GM19043 (cell line): ENCODE data around the gene CLDND1.
A peak's percentile ranks its signal among the peaks of the same experiment; 100 is the strongest.

Experiments
- ATAC-seq: cut with Tn5 transposase; IDR thresholded peaks from one replicate; pipeline ENCODE4 v1.9.1; 2021; ENCODE audit warnings: low read depth; ENCODE audit not compliant: unreplicated experiment

Gene CLDND1

DNA sequence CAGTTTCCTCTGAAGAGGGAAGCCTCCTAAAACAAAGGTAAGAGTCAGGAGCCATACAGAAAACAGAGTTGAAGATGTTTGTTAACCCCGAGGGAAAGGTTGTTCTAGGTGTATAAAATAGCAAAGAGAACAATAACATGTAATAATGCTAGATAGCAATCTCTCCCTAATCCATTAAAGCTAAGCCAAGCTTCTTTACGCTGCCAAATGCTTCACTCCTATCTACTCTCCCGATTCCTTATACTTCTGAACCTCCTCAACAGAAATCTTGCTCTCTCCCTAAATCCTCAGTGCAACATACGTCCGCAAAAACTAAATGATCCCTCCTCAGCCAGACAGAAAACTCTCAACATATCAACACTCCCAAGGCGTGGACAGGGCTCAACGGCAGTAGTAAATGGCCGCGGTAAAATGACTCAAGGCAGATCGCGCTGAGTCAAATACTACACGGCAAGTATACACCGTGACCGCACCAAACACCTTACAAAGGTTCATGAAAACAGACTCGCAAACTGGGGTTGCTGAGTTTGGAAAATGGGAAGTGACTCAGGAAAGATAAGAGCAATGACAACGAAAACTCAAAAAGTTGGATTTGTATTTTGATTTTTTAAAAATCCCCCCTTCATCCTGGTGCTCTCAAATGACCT lies 682 bp downstream of the CLDND1 start:
- ATAC-seq: peak; percentile 33

DNA sequence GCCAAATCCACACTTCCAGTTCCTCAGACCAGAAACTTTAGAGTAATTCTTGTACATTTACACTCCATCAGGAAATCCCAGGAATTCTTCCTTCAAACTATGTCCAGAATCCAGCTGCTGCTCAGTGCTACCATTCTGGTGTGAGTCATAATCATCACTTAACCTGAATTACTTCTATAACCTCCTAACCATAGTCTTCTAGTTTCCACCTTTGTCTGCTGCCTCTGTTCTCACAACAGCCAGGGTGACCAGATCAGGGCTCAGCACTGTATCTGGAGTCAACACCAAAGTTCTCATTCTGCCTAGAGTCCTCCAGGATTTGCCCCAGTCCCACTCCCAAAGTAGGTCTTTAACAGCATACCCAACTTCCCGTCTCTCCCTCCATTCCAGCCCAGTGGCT lies 3.4 kb downstream of the CLDND1 start:
- no peak for ATAC-seq

DNA sequence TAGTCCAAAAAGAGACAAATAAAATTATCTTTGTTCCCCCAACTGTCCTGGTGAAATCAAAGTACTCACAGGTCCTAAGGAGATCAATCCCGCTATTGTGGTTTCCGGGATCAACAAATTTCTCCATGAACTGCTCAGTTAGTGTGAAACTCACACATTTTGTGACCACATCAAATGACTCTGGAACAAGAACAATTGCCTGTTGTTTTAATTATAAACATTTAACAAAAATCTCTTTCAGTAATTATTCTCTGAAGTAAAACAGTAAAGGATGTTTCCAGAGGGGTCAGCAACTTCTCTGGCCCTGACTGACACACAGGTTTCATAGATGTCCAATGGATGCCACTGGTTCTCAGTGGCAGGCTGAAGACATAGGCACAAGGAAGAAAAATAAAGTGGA lies 3.9 kb downstream of the CLDND1 start:
- no peak for ATAC-seq

DNA sequence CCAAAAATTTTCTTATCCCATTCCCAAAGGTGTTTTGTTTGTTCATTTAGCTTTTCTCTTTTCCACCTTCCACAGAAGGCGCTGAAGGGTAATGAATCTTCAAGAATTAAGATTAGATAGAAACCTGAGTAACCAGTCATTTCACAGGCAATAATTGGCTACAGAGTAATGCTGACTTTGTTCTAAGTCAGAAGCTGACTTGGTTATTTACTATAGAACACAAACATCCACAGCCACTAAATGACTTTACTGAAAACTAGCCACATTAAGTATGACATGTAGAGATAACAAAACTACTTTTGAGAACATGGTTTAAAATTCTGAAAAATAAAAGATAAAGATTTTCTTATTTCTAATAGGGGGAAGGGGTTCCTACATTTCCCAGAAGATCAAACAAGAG lies 7.8 kb downstream of the CLDND1 start:
- ATAC-seq: no peak

DNA sequence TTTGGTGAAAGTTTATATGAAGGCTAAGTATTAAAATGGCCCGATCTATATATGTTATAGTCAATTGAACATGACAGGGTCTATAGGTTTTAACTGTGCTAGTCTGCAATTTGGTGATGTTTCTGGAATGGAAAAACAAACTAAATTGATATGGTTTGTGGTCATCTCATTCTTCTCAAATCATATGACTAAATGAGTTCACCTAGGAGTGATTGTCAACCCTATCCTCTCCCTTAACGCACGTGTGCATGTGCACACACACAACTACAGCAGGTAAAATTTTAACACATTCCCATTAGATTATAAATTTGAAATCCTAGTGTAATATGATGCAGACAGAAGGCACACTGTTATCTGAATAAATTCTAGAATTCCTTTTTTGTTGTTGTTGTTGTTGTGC lies 9.0 kb downstream of the CLDND1 start:
- ATAC-seq: no peak

DNA sequence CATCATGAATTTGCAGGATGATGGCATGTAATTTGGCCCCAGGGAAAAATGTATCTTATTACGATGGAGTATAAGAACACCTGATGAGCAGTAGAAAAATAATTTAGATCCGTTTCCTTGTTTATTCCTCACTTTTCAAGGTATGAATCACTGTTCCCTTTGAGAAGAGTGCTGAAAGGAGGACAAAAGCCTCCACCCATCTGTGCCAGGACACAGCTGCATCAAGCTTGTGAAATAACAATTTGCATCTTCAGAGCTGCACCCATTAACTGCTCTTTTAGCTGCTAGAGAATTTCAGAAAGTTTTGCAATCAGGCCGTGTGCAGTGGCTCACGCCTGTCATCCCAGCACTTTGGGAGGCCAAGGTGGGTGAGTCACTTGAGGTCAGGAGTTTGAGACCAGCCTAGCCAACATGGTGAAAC lies 9.6 kb downstream of the CLDND1 start:
- ATAC-seq: no peak

DNA sequence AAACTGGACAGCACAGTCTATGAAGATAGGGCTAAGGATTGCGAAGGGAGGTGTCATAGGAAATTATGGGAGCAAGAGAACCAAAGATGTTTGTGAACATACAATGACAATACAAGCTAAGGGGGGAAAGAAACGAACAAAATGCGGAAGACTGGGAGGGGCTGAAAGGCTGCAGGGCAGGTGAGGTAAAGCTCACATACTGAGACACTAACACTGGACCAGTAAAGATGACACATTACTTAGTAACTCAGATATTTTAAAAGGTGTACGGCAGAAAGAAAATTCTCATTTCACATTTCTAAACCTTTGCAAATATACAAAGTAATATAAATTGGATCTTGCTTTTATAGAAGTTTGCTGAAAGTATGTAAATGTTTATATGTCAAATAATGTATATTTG lies 10.1 kb downstream of the CLDND1 start:
- ATAC-seq: no peak

DNA sequence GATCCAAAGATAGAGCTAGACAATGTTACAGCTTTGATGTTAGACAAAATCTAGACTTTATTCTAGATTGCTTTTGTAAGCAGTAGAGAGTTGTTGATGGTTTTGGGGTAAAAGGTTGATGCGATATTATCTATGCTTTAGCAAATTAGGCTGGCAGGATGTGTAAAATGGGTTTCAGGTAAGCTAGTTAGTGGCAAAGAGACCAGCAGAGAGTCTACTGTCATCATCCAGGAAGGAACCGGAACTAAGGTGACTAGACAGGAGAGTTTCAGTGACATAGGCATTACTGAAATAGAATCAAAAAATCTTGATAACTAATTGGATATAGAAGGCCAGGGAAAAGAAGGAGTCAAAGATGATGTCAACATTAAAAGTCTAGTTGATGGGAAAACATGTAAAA lies 14.1 kb downstream of the CLDND1 start:
- ATAC-seq: no peak

DNA sequence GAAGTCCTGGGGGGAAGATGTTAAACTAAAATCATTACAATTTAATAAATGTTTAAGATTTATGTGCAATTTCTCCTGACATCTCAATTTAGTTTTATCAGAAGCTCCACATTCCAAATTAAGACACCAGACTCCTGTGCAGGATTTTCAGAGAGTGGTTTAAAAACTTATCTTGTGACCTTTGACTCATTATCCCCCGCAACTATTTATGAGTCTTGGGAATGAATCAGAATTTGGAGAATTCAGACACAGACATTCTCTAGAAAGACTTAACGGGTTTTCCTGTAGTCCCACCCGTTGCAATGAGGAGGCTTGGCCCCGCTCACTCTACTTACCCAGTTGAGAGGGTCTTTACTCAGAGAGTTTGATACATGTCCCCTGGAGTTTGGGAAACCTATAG lies 18.2 kb downstream of the CLDND1 start:
- no peak for ATAC-seq

DNA sequence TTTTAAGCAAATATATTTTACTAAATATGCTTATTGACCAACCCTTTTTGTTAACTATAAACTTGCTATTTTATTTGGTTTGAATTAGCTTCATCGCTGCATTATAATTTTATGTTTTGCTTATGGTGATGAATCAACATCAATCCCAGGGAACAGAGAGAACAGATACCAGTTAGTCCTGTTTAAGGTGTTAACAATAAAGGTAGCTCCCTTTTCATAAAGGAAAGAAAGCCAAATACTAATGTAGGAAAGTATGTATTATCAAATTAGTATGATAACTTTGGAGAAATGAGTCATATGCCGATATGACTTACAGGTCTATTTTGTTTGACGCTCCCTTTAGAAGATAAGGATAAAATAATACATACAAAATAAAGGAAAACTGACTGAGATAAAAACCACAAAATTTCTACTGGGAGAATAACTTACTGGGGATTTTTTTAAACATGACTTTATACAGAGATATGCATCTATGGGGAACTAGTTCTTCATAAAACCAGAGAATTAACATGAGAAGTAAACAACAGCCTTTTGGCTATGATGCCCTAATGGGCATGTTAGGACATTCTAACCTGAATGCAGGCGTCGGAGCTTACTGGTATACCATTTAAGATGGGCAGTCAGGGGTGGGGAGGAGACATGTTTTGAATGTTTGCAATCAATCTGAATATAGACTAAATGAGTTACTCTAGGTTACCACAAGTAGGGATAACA lies 20.7 kb downstream of the CLDND1 start:
- ATAC-seq: no peak

DNA sequence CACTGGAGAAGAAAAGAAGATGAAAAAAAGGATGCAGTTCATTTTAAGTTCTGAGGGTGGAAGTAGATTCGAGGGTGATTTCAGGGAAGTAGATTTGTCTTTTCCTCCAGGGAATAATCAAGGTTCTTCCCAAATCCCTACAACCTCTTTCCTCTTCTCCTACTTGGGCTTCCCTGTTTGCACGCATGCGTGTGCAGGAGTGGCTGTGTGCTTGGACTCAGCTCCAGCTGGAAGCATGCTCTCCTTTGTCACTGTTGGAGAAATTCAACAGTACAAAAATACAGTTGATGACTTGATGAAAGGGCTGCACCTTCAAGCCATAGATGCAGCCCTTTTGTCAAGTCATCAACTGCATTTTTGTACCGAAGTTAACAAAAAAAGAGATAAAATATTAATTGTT lies 21.4 kb downstream of the CLDND1 start:
- no peak for ATAC-seq

DNA sequence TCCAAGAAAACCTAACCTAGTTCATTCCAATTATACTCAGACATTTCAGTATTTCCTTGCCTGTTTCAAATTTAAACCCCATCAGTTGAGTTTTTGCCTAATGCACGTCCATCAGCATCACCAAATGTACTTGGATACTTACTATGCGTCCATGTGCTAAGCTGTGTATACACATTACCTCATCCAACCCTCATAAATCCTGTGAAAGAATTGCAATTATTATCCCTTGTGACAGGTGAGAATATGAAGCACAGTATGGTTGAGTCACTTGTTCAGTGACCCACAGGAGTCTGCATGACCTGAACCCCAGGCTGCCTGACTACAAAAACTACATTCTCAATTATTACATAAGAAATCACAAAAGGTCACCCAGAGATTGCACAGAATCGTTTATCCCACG lies 22.7 kb downstream of the CLDND1 start:
- ATAC-seq: no peak

DNA sequence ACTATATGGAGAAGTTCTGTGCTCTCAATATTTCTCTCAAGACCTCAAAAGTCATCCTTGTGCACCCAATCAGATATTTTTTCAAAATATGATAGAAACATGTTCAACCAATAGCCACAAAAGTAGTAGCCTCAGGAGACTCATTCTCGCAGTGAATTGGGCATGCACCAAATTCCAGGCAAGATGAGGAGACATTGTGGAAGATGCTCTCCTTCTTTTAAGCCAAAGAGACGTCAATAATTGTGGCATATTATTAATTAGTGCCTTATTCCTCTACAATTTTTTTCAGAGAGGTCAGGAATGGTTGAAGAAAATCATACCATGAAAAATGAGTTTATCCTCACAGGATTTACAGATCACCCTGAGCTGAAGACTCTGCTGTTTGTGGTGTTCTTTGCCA lies 25.3 kb downstream of the CLDND1 start, which contains the start of gene OR5K2:
OR5K2 (plus strand) TSS at position 301 of the 400 bp plus-strand sequence; CDS start at position 301, 0 bp downstream.
- no peak for ATAC-seq

DNA sequence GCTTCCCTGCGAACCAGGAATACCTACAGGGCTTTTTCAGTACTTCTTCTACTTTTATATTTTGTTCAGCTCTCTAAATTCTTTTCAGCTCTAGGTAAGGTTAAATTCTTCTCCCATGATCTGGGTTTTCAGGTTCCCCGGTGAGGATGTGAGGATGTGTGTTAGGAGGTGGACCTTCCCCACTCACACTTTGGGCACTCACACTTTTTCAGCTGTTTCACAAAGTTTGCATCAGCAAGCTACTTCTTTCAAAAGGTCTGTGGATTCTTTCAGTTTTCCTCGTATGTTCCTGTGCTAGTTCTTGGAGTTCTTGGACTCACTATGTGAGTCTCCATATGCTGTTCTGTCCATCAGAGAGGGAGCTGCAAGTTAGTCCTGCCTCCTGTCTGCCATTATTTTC lies 39.1 kb downstream of the CLDND1 start:
- no peak for ATAC-seq

DNA sequence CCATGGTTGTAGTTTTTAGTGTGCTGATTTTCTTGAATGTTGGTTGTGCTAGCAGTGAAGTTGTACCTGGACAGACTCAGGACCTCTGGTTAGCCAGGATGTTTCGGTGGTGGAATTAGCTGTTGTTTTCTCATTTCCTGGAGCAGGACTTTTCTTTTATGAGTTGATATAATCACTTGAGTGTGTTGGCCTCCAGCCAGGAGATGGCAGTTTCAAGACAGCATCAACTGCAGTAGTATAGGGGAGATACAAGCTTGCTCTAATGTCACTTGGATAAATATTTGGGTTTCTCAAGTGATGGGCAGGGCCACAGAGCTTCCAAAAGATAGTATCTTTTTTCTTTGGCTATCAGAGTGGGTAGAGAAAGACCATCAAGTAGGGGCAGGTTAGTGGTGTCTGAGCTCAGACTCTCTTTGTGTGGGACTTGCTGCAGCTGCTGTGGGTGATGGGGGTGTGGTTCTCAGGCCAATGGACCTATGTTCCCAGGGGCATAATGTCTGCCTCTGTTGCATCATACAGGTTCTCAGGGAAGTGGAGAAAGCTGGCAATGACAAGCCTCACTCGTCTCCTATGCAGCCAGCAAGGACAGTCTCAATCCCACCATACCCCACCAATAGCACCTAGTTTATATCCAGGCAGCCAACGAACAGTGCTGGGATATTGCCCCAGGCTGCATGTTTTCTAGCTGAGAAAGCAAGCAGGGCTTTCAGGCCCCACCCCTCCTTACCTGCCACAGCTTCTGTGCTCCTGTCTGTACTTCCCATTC lies 39.8 kb downstream of the CLDND1 start:
- ATAC-seq: no peak
